K562 (cell line): Measurements from ENCODE around the gene BCL7C. TPM values are rescaled to one million over a fixed set of nuclear protein-coding genes. Genes with fewer than 3 reads are reported as not detected.

ENCODE experiments used
- FOS ChIP-seq: IDR thresholded peaks from 3 replicates; pipeline ENCODE4 v1.6.1; 2011; ENCODE audit not compliant: insufficient read length; ENCODE audit errors: extremely low read depth
- MBD1 ChIP-seq: fragments of 250-450 bp; sonication (Bioruptor Pico); IDR thresholded peaks from 2 replicates; pipeline ENCODE4 v1.8.0; 2022; ENCODE audit warnings: inconsistent platforms
- MEIS2 ChIP-seq: fragments of 450-650 bp; IDR thresholded peaks from 2 replicates; pipeline ENCODE4 v1.6.1; 2014; ENCODE audit warnings: mild to moderate bottlenecking; ENCODE audit not compliant: partially characterized antibody
- MTA1 ChIP-seq: fragments of 450-650 bp; IDR thresholded peaks from 2 replicates; pipeline ENCODE4 v1.6.1; 2017; ENCODE audit warnings: borderline replicate concordance
- NCOR1 ChIP-seq: fragments of 450-650 bp; IDR thresholded peaks from 2 replicates; pipeline ENCODE4 v1.6.1; 2016; ENCODE audit warnings: mild to moderate bottlenecking, moderate library complexity
- PHB2 ChIP-seq: fragments of 450-650 bp; IDR thresholded peaks from 2 replicates; pipeline ENCODE4 v1.6.1; 2017; ENCODE audit warnings: low read depth
- POLR2A ChIP-seq: fragments of 450-650 bp; conservative IDR thresholded peaks from 2 replicates; pipeline ENCODE4 v1.6.1; 2016
- PURB ChIP-seq: sonication (generic); formaldehyde crosslinking; IDR thresholded peaks from 2 replicates; pipeline ENCODE4 v1.9.0; 2021; ENCODE audit warnings: low read depth, mild to moderate bottlenecking, missing genetic modification reagents
- USF1 ChIP-seq: sonication (generic); formaldehyde crosslinking; IDR thresholded peaks from 2 replicates; pipeline ENCODE4 v1.9.0; 2022; ENCODE audit warnings: mild to moderate bottlenecking, missing genetic modification reagents
- ZBTB33 ChIP-seq: sonication (generic); formaldehyde crosslinking; IDR thresholded peaks from 2 replicates; pipeline ENCODE4 v1.8.1; 2023; ENCODE audit warnings: mild to moderate bottlenecking, missing genetic modification reagents
- ZNF133 ChIP-seq: fragments of 250-450 bp; sonication (Bioruptor Pico); IDR thresholded peaks from 2 replicates; pipeline ENCODE4 v1.4.0; 2020; ENCODE audit warnings: mild to moderate bottlenecking
- ZNF589 ChIP-seq: fragments of 200-800 bp; sonication (Bioruptor generic); IDR thresholded peaks from 2 replicates; pipeline ENCODE4 v1.6.1; 2016; ENCODE audit warnings: low read depth, missing genetic modification characterization, missing compliant biosample characterization
- ZZZ3 ChIP-seq: fragments of 450-650 bp; IDR thresholded peaks from 2 replicates; pipeline ENCODE4 v1.6.1; 2016; ENCODE audit warnings: antibody characterized with exemption, mild to moderate bottlenecking, moderate library complexity
- polyA plus RNA-seq, 8 experiments: library from polyadenylated mRNA; depleted of rRNA in 4 of 8; stranded (reverse) in 5 of 8; unstranded in 3 of 8; fragments of >200 nt; fragmentation: Nextera tagmentation in 2 of 8; fragmentation: Illumina TruSeq in 1 of 8; extraction: Ambion mirVana in 2 of 8; extraction: Trizol in 1 of 8; gene quantifications; 2 replicates each; pipeline versions ENCODE4 v1.2.1 to v1.2.3, GENCODE V29; 2011 to 2014; ENCODE audit warnings: inconsistent platforms in 1 of 8, missing spikeins in 1 of 8
- total RNA-seq, 7 experiments: library from RNA; depleted of rRNA in 6 of 7; stranded (reverse); fragments of >200 nt in 6 of 7; fragmentation: Illumina TruSeq in 2 of 7; extraction: Trizol in 2 of 7; gene quantifications; 2 replicates each; pipeline versions ENCODE4 v1.2.1 to v1.2.3, GENCODE V29; 2011 to 2021; ENCODE audit warnings: low replicate concordance in 1 of 7
- TF ChIP-seq, protein P1 (sequence below): fragments of 450-650 bp; formaldehyde crosslinking; IDR thresholded peaks from 2 replicates; pipeline ENCODE4 v1.4.0; 2020; ENCODE audit warnings: mild to moderate bottlenecking, moderate library complexity

The BCL7C gene
- total and polyA plus RNA-seq, 9 of the 15 experiments (the other 6 are each of a cell fraction or from before 2014, with no cell fraction given): 1.7 to 85.8 (median 19.6) TPM

- TF ChIP-seq, protein P1, sequence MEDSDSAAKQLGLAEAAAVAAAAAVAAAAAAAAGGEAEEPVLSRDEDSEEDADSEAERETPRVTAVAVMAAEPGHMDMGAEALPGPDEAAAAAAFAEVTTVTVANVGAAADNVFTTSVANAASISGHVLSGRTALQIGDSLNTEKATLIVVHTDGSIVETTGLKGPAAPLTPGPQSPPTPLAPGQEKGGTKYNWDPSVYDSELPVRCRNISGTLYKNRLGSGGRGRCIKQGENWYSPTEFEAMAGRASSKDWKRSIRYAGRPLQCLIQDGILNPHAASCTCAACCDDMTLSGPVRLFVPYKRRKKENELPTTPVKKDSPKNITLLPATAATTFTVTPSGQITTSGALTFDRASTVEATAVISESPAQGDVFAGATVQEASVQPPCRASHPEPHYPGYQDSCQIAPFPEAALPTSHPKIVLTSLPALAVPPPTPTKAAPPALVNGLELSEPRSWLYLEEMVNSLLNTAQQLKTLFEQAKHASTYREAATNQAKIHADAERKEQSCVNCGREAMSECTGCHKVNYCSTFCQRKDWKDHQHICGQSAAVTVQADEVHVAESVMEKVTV: peak; percentile 85
- TF ChIP-seq MEIS2 (peak; percentile 77), USF1 (CRISPR knock-in tag) (0 out of 2 replicates have a peak, but pooled peaks have one; percentile 38), FOS (no peak), ZZZ3 (no peak), ZNF589 (CRISPR knock-in tag) (peak; percentile 46; the same call in 1 of the 2 replicates), PHB2 (no peak), POLR2A (no peak), MTA1 (0 out of 2 replicates have a peak, but pooled peaks have one; percentile 28), ZNF133 (CRISPR knock-in tag) (no peak), MBD1 (no peak), PURB (CRISPR knock-in tag) (no peak), NCOR1 (peak; percentile 37; the same call in 1 of the 2 replicates), ZBTB33 (CRISPR knock-in tag) (peak; percentile 45; the same call in 1 of the 2 replicates)
Observed at GRCh38 chr16:30844671-30845449, 49.0 kb downstream of the BCL7C start (continued).
